NCI-H187 treated with DMSO at 0.1 percent for 48 hours (cell line): ENCODE data around the gene NDUFAF3.
A peak's percentile ranks its signal among the peaks of the same experiment; 100 is the strongest.
"Not testable (repeated sequence)": the region's sequence is repeated elsewhere in the genome, so short reads cannot be mapped to it uniquely, and the experiment has no call there.

Experiments
- DNase-seq: peaks from one replicate; lab custom pipeline; 2025; lab: John Stamatoyannopoulos, UW

Gene NDUFAF3

GRCh38 chr3:48999085-48999858, 22.6 kb upstream of the NDUFAF3 start:
- no peak for DNase-seq

GRCh38 chr3:49001155-49001554, 20.8 kb upstream of the NDUFAF3 start:
- DNase-seq = no peak

GRCh38 chr3:49004352-49005302, 17.3 kb upstream of the NDUFAF3 start:
- DNase-seq = no peak

GRCh38 chr3:49005303-49005680, 16.6 kb upstream of the NDUFAF3 start:
- no peak for DNase-seq

- DNase-seq = no peak
These were observed 15.9 kb upstream of the NDUFAF3 start for GRCh38 chr3:49005998-49006397.

GRCh38 chr3:49006408-49007067, 15.4 kb upstream of the NDUFAF3 start:
- DNase-seq = no peak

GRCh38 chr3:49007068-49007770, 14.7 kb upstream of the NDUFAF3 start, which contains the start of gene WDR6:
WDR6 (plus strand) TSS chr3:49007391; CDS start chr3:49007432, 41 bp downstream.
- DNase-seq = peak; percentile 68

- no peak for DNase-seq
These were observed 14.0 kb upstream of the NDUFAF3 start for GRCh38 chr3:49007771-49008528.

GRCh38 chr3:49008627-49009026, 13.3 kb upstream of the NDUFAF3 start:
- DNase-seq = not testable (repeated sequence)

GRCh38 chr3:49009396-49009795, 12.5 kb upstream of the NDUFAF3 start:
- DNase-seq = no peak

- no peak for DNase-seq
These were observed 9.4 kb upstream of the NDUFAF3 start for GRCh38 chr3:49012441-49013017.

- DNase-seq = no peak
These were observed 8.7 kb upstream of the NDUFAF3 start for GRCh38 chr3:49013113-49013737.

- no peak for DNase-seq
These were observed 7.9 kb upstream of the NDUFAF3 start for GRCh38 chr3:49013738-49014660.

GRCh38 chr3:49015072-49015471, 6.8 kb upstream of the NDUFAF3 start:
- no peak for DNase-seq

- no peak for DNase-seq
These were observed 6.2 kb upstream of the NDUFAF3 start for GRCh38 chr3:49015765-49016164.

- DNase-seq = no peak
These were observed 5.3 kb upstream of the NDUFAF3 start for GRCh38 chr3:49016414-49017228.

GRCh38 chr3:49017229-49017970, 4.5 kb upstream of the NDUFAF3 start:
- no peak for DNase-seq
